ENCODE measurements around the gene B4GALT1.

DNA sequence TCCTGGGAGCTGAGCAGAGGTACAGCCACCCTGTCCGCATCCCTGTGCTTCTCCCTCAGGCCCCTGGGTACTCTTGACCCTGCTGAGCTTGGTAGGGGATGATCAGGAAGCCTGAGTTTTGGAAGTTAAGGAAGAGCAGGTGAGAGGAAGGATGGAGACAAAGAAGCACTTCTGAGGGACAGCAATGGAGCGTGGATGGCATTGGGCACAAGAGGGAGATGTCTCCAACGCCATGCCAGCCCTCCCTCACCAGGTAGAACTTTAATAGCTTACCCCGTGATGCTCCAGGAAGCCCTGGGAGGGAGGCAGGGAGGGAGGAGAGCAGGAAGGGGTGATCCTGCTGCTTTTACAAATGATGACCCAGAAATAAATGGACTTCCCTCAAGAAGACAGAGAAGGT is 60.8 kb downstream of the B4GALT1 start:
- TF ChIP-seq, protein P1, sequence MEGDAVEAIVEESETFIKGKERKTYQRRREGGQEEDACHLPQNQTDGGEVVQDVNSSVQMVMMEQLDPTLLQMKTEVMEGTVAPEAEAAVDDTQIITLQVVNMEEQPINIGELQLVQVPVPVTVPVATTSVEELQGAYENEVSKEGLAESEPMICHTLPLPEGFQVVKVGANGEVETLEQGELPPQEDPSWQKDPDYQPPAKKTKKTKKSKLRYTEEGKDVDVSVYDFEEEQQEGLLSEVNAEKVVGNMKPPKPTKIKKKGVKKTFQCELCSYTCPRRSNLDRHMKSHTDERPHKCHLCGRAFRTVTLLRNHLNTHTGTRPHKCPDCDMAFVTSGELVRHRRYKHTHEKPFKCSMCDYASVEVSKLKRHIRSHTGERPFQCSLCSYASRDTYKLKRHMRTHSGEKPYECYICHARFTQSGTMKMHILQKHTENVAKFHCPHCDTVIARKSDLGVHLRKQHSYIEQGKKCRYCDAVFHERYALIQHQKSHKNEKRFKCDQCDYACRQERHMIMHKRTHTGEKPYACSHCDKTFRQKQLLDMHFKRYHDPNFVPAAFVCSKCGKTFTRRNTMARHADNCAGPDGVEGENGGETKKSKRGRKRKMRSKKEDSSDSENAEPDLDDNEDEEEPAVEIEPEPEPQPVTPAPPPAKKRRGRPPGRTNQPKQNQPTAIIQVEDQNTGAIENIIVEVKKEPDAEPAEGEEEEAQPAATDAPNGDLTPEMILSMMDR (conservative IDR thresholded peaks at IDR 0.05; ENCODE audit: low read length) = no peak
- no peak for TF ChIP-seq EZH2phosphoT487 (IDR thresholded peaks at IDR 0.05; ENCODE audit: borderline replicate concordance, low read depth, low read length)

Measured in OCI-LY7 (cell line).